Natural killer cell (primary cell): ENCODE results near the gene MAP4K5. TPM values are rescaled to one million over a fixed set of nuclear protein-coding genes. Genes with fewer than 3 reads are reported as not detected.

Experiments used
- ATAC-seq, 3 donors: fragments of 150-1000 bp in 2 of 3; fragments of 200-7000 bp in 1 of 3; cut with Tn5 transposase; 1 replicate in 1 of 3; 2 replicates in 2 of 3; pipeline ENCODE4 v1.10.0; 2021; ENCODE audit warnings: mild to moderate bottlenecking in 2 of 3, moderate library complexity in 2 of 3
- DNase-seq, 2 donors: peaks; one replicate each; pipeline versions ENCODE4 v3.0.0 to v3.0.0-alpha.2; 2013 to 2021; ENCODE audit warnings: mixed read lengths in 1 of 2
- H3K27ac ChIP-seq: one replicate; pipeline ENCODE4 v1.5.1; 2013; ENCODE audit warnings: mild to moderate bottlenecking, low read length
- H3K27me3 ChIP-seq: one replicate; pipeline ENCODE4 v1.6.1; 2013; ENCODE audit warnings: low read length; ENCODE audit not compliant: control insufficient read depth, insufficient read depth
- H3K36me3 ChIP-seq: one replicate; pipeline ENCODE4 v1.6.1; 2013; ENCODE audit warnings: low read length; ENCODE audit not compliant: control insufficient read depth, insufficient read depth
- H3K4me1 ChIP-seq: one replicate; pipeline ENCODE4 v1.6.1; 2013; ENCODE audit warnings: low read length; ENCODE audit not compliant: control insufficient read depth, insufficient read depth
- H3K4me3 ChIP-seq: one replicate; pipeline ENCODE4 v1.5.1; 2013; ENCODE audit warnings: low read length
- H3K9me3 ChIP-seq: one replicate; pipeline ENCODE4 v1.6.1; 2013; ENCODE audit warnings: low read length; ENCODE audit not compliant: control insufficient read depth, insufficient read depth
- H3K27ac Mint-ChIP-seq, 2 donors: one replicate each; pipeline ENCODE4 v1.8.0; 2022; ENCODE audit warnings: mild to moderate bottlenecking in 2 of 2, mixed read lengths in 2 of 2, moderate library complexity in 1 of 2
- H3K27me3 Mint-ChIP-seq, 2 donors: one replicate each; pipeline ENCODE4 v1.8.0; 2022; ENCODE audit warnings: low read depth in 2 of 2, mixed read lengths in 2 of 2
- H3K36me3 Mint-ChIP-seq: one replicate; pipeline ENCODE4 v1.8.0; 2022; ENCODE audit warnings: mixed read lengths
- H3K4me1 Mint-ChIP-seq, 2 donors: one replicate each; pipeline ENCODE4 v1.8.0; 2022; ENCODE audit warnings: mixed read lengths in 2 of 2
- H3K4me3 Mint-ChIP-seq: one replicate; pipeline ENCODE4 v1.8.0; 2022; ENCODE audit warnings: mild to moderate bottlenecking, moderate library complexity, mixed read lengths
- H3K9me3 Mint-ChIP-seq, 2 donors: one replicate each; pipeline ENCODE4 v1.8.0; 2022; ENCODE audit warnings: mixed read lengths in 2 of 2
- CTCF ChIP-seq: fragments of 200-600 bp; IDR thresholded peaks from one replicate; pipeline ENCODE4 v1.8.0; 2022; ENCODE audit warnings: antibody characterized with exemption
- WGBS: methylation state at CpG from one replicate; pipeline ENCODE4 v1.1.7; 2013; ENCODE audit warnings: missing lambda C conversion rate; ENCODE audit not compliant: insufficient coverage; 5-methylcytosine and 5-hydroxymethylcytosine counted together
- intact Hi-C: fragments of 100-400 bp; cut with micrococcal nuclease; formaldehyde crosslinking; loops from one replicate; pipeline ENCODE4 v1.14.2; 2022
- total RNA-seq, 4 donors: library from RNA; stranded (reverse); fragments of 120-200 nt in 1 of 4; gene quantifications; one replicate each; pipeline versions ENCODE4 v1.2.3 to v1.2.4, GENCODE V29; 2013 to 2022

Gene MAP4K5
- total RNA-seq, 3 donors from 2014 or later (not counting 1 experiment from before 2014, with no cell fraction given), result 63.3 to 74.6 (median 65.9) TPM

GRCh38 chr14:50530794-50531365 is 1.5 kb downstream of the MAP4K5 start:
- Histone ChIP-seq H3K36me3 (peaks cover 3% of the 10 kb centered on the region), H3K27ac (no peak overlapping the region), H3K4me1 (peaks cover 7% of the 10 kb centered on the region), H3K9me3 (no peaks in the 10 kb centered on the region), H3K27me3 (no peaks in the 10 kb centered on the region), H3K4me3 (no peak overlapping the region)
- no peak for ATAC-seq
- Mint-ChIP-seq H3K36me3 (no peaks in the 10 kb centered on the region), H3K4me1 (peaks cover 51 to 52% of the 10 kb centered on the region in 2 donors), H3K4me3 (peak overlapping the region; percentile 94), H3K9me3 (no peaks in the 10 kb centered on the region), H3K27ac (peak overlapping the region; percentile 66 to 82), H3K27me3 (peaks cover 2 to 3% of the 10 kb centered on the region in 2 donors)
- WGBS, result 65% methylated on average over 4 of the region's 8 CpGs
- peak in 1 of 2 donors; percentile 10 for DNase-seq
- TF ChIP-seq CTCF, result no peak
- intact Hi-C loops, result loop anchor here (1.0 to 5.0 kb wide), 3 partner anchors 9 to 664 kb away; no protein-coding TSS in a partner anchor

GRCh38 chr14:50530358-50530757 is 2.0 kb downstream of the MAP4K5 start:
- no peak overlapping the region for H3K4me3 ChIP-seq

DNA sequence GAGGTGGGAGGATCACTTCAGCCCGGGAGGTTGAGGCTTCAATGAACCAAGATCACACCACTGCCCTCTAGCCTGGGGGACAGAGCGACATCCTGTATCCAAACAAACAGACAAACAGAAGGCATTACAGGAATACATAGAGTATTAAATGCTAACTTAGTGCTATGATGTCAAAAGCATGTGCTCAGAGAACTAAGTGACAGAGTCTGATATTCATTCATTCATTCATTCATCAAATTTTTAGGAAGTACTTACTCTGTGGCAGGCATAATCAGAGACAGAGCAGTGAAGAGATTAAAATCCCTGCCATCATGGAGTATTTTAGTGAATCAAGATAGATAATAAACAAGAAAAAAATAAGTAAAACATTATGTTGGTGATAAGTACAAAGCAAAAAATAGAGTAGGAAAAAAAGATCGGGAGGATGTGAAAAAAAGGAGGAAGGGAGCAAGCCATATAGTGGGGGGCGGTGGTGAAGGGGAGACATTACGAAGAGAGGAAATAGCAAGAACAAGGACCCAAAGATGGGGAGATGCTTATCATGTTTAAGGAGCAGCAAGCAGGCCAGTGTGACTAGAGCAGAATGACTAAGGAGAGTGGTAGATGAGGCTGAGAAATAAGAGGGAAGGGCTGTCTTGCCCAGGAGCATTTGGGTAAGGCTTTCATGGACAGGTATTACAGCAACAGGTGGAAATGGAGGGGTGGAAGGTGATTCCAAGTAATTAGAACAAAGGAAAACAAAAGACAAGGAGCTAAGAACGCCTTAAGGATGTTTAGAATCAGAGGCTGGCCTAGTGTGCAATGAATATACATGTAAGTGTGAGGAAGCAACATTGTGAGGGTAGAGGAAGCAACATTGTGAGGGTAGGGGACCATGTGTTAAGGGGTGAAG is 2.8 kb downstream of the MAP4K5 start:
- Mint-ChIP-seq H3K27me3 (no peaks in the 10 kb centered on the region), H3K4me3 (peak overlapping the region; percentile 94), H3K27ac (peak overlapping the region; percentile 66 to 82), H3K4me1 (peaks cover 60 to 61% of the 10 kb centered on the region in 2 donors), H3K9me3 (no peaks in the 10 kb centered on the region), H3K36me3 (no peaks in the 10 kb centered on the region)
- Histone ChIP-seq H3K36me3 (peaks cover 3% of the 10 kb centered on the region), H3K9me3 (no peaks in the 10 kb centered on the region), H3K4me3 (no peak overlapping the region), H3K27ac (no peak overlapping the region), H3K27me3 (no peaks in the 10 kb centered on the region), H3K4me1 (peaks cover 7% of the 10 kb centered on the region)
- WGBS, result 61% methylated on average over 4 of the region's 6 CpGs
- intact Hi-C loops, result loop anchor here (5.0 kb wide), 2 partner anchors 187 to 662 kb away; no protein-coding TSS in a partner anchor
- DNase-seq (no peak), ATAC-seq (no peak)
- TF ChIP-seq CTCF, result no peak

More at GRCh38 chr14:50530358-50530757, 2.0 kb downstream of the MAP4K5 start:
- no peaks in the 10 kb centered on the region for H3K27me3 ChIP-seq
- peaks cover 3% of the 10 kb centered on the region for H3K36me3 ChIP-seq
- WGBS, result no CpG with 5 or more reads among the region's 1 CpG
- ATAC-seq (no peak), DNase-seq (no peak)
- H3K27me3 Mint-ChIP-seq, result no peaks in the 10 kb centered on the region
- no peaks in the 10 kb centered on the region for H3K36me3 Mint-ChIP-seq
- H3K9me3 ChIP-seq, result no peaks in the 10 kb centered on the region
- H3K4me3 Mint-ChIP-seq, result peak overlapping the region; percentile 94
- H3K27ac ChIP-seq, result no peak overlapping the region
- peaks cover 7% of the 10 kb centered on the region for H3K4me1 ChIP-seq
- intact Hi-C loops, result loop anchor here (5.0 kb wide), 2 partner anchors 188 to 663 kb away; no protein-coding TSS in a partner anchor
- H3K27ac Mint-ChIP-seq, result peak overlapping the region; percentile 66 to 82
- H3K9me3 Mint-ChIP-seq, result no peaks in the 10 kb centered on the region
- no peak for TF ChIP-seq CTCF
- peaks cover 52 to 53% of the 10 kb centered on the region in 2 donors for H3K4me1 Mint-ChIP-seq
